Breast epithelium (tissue), 3 donors: ENCODE data around the gene UCK2.

Experiments
- POLR2A ChIP-seq: fragments of 450-650 bp; IDR thresholded peaks from one replicate; pipeline ENCODE4 v1.6.1; 2016; ENCODE audit warnings: antibody characterized with exemption, mild to moderate bottlenecking, moderate library complexity
- TF ChIP-seq, protein P1 (sequence below), 3 donors: fragments of 450-650 bp; IDR thresholded peaks; one replicate each; pipeline ENCODE4 v1.5.1; 2016 to 2017; ENCODE audit warnings: antibody characterized with exemption in 3 of 3, mild to moderate bottlenecking in 3 of 3, moderate library complexity in 3 of 3

DNA sequence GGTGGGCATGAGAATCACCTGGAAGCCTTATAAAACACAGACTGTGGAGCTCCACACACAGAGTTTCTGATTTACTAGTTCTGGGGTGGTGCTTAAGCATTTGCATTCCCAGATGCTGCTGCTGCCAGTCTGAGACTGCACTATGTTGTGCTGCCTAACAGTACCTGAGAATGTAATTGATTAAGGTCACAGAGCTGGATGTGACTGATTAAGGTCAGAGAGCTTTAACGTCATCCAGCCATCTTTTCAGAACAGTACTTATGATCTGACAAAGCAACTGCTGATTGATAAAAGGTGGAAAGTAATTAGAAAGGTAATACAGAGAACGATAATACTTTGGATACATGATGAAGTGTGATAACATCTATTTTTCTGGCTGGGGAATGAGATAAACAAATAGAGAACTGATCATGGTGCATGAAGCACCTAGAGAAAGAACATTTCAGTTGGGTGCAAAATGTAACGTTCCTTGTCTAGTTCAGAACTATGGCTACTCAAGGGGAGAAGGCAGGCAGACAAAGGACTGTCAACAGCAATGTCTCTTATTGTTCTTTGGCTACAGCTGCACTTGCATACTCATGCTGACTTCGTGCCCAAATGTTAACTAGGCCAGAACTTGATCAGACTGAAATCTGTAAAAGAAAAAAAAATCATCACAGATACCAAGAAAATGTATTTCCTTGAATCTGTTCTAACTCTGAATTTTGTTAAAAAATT lies 3.7 kb upstream of the UCK2 start:
- TF ChIP-seq, protein P1, sequence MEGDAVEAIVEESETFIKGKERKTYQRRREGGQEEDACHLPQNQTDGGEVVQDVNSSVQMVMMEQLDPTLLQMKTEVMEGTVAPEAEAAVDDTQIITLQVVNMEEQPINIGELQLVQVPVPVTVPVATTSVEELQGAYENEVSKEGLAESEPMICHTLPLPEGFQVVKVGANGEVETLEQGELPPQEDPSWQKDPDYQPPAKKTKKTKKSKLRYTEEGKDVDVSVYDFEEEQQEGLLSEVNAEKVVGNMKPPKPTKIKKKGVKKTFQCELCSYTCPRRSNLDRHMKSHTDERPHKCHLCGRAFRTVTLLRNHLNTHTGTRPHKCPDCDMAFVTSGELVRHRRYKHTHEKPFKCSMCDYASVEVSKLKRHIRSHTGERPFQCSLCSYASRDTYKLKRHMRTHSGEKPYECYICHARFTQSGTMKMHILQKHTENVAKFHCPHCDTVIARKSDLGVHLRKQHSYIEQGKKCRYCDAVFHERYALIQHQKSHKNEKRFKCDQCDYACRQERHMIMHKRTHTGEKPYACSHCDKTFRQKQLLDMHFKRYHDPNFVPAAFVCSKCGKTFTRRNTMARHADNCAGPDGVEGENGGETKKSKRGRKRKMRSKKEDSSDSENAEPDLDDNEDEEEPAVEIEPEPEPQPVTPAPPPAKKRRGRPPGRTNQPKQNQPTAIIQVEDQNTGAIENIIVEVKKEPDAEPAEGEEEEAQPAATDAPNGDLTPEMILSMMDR (IDR thresholded peaks at IDR 0.05): no peak
- no peak for TF ChIP-seq POLR2A
